ENCODE measurements around the gene BRF1.

GRCh38 chr14:105185001-105185400 lies 115.8 kb downstream of the BRF1 start:
- no peak for TF ChIP-seq CTCF (IDR thresholded peaks at IDR 0.05)
- no peak for TF ChIP-seq POLR2A (IDR thresholded peaks at IDR 0.05)
